Measurements from ENCODE around the gene PLCD1. TPM values are rescaled to one million over a fixed set of nuclear protein-coding genes. Genes with fewer than 3 reads are reported as not detected.

Gene PLCD1
- polyA plus RNA-seq, 6 donors from 2014 or later, result 1.9 to 4.1 (median 2.6) TPM; not detected in 1

- no peaks in the 10 kb centered on the region for H3K27me3 Mint-ChIP-seq
These were observed 29.6 kb downstream of the PLCD1 start for GRCh38 chr3:37999836-38000235.

GRCh38 chr3:37997791-37998370, 31.6 kb downstream of the PLCD1 start:
- ATAC-seq (ENCODE audit: low read depth in 2 of 2), result no peak
- Mint-ChIP-seq H3K27me3 (no peaks in the 10 kb centered on the region), H3K36me3 (peaks cover 8 to 10% of the 10 kb centered on the region in 2 donors), H3K4me3 (peak overlapping the region in 6 of 8 donors; percentile 77 to 90 (median 82)), H3K27ac (peak overlapping the region; percentile 28 to 98 (median 96)), H3K9me3 (peaks cover 0 to 2% (median 0%) of the 10 kb centered on the region in 7 donors), H3K4me1 (peaks cover 57 to 63% (median 61%) of the 10 kb centered on the region in 3 donors)
- no peak for DNase-seq

More at GRCh38 chr3:37999836-38000235, 29.6 kb downstream of the PLCD1 start:
- ATAC-seq (ENCODE audit: low read depth in 2 of 2) (no peak), DNase-seq (no peak)
- peak overlapping the region in 2 of 6 donors; percentile 44 to 95 for H3K27ac Mint-ChIP-seq
- peaks cover 48 to 63% (median 49%) of the 10 kb centered on the region in 3 donors for H3K4me1 Mint-ChIP-seq
- H3K4me3 Mint-ChIP-seq, result peak overlapping the region in 6 of 8 donors; percentile 48 to 81 (median 58)
- H3K36me3 Mint-ChIP-seq, result peaks cover 8 to 10% of the 10 kb centered on the region in 2 donors
- H3K9me3 Mint-ChIP-seq, result peaks cover 0 to 2% (median 0%) of the 10 kb centered on the region in 7 donors

- Mint-ChIP-seq H3K9me3 (peaks cover 0 to 2% (median 0%) of the 10 kb centered on the region in 7 donors), H3K27me3 (no peaks in the 10 kb centered on the region), H3K4me1 (peaks cover 56 to 63% (median 61%) of the 10 kb centered on the region in 3 donors), H3K4me3 (peak overlapping the region in 2 of 8 donors; percentile 2 to 34), H3K27ac (peak overlapping the region in 1 of 6 donors; percentile 81), H3K36me3 (peaks cover 8 to 10% of the 10 kb centered on the region in 2 donors)
- no peak for ATAC-seq (ENCODE audit: low read depth in 2 of 2)
- no peak for DNase-seq
These were observed 32.1 kb downstream of the PLCD1 start for GRCh38 chr3:37997342-37997741.

GRCh38 chr3:37996785-37997301, 32.6 kb downstream of the PLCD1 start:
- ATAC-seq (ENCODE audit: low read depth in 2 of 2) (peak; percentile 55 to 59), DNase-seq (peak; percentile 65)
- peaks cover 8 to 10% of the 10 kb centered on the region in 2 donors for H3K36me3 Mint-ChIP-seq
- H3K27ac Mint-ChIP-seq, result peak overlapping the region; percentile 18 to 92 (median 76)
- H3K4me3 Mint-ChIP-seq, result peak overlapping the region in 7 of 8 donors; percentile 38 to 92 (median 61)
- peaks cover 56 to 63% (median 61%) of the 10 kb centered on the region in 3 donors for H3K4me1 Mint-ChIP-seq
- H3K9me3 Mint-ChIP-seq, result peaks cover 0 to 2% (median 0%) of the 10 kb centered on the region in 7 donors
- no peaks in the 10 kb centered on the region for H3K27me3 Mint-ChIP-seq

- peaks cover 0 to 2% (median 0%) of the 10 kb centered on the region in 7 donors for H3K9me3 Mint-ChIP-seq
- H3K4me1 Mint-ChIP-seq, result peaks cover 56 to 63% (median 61%) of the 10 kb centered on the region in 3 donors
- DNase-seq, result no peak
These were observed 33.5 kb downstream of the PLCD1 start for GRCh38 chr3:37995652-37996641.

GRCh38 chr3:37994639-37994972, 34.8 kb downstream of the PLCD1 start:
- no peak for DNase-seq
- Mint-ChIP-seq H3K4me3 (peak overlapping the region; percentile 92 to 97 (median 96)), H3K9me3 (peaks cover 0 to 2% (median 0%) of the 10 kb centered on the region in 7 donors), H3K27me3 (peaks cover 0 to 6% (median 0%) of the 10 kb centered on the region in 3 donors), H3K27ac (peak overlapping the region; percentile 85 to 96 (median 94)), H3K4me1 (peaks cover 54 to 63% (median 57%) of the 10 kb centered on the region in 3 donors), H3K36me3 (peaks cover 8 to 10% of the 10 kb centered on the region in 2 donors)
- ATAC-seq (ENCODE audit: low read depth in 2 of 2), result no peak

More at GRCh38 chr3:37995652-37996641, 33.5 kb downstream of the PLCD1 start:
- Mint-ChIP-seq H3K27ac (peak overlapping the region in 2 of 6 donors; percentile 65 to 81), H3K4me3 (peak overlapping the region in 4 of 8 donors; percentile 92 to 97 (median 95)), H3K36me3 (peaks cover 8 to 10% of the 10 kb centered on the region in 2 donors), H3K27me3 (peaks cover 0 to 1% (median 0%) of the 10 kb centered on the region in 3 donors)
- ATAC-seq (ENCODE audit: low read depth in 2 of 2), result no peak

- ATAC-seq (ENCODE audit: low read depth in 2 of 2), result peak; percentile 44 to 51
- peaks cover 48 to 57% (median 52%) of the 10 kb centered on the region in 3 donors for H3K4me1 Mint-ChIP-seq
- H3K36me3 Mint-ChIP-seq, result peaks cover 8 to 10% of the 10 kb centered on the region in 2 donors
These were observed 35.4 kb downstream of the PLCD1 start for GRCh38 chr3:37993820-37994638.

GRCh38 chr3:37993460-37993819, 36.0 kb downstream of the PLCD1 start:
- H3K4me1 Mint-ChIP-seq, result peaks cover 43 to 54% (median 46%) of the 10 kb centered on the region in 3 donors
- peaks cover 0 to 2% (median 0%) of the 10 kb centered on the region in 7 donors for H3K9me3 Mint-ChIP-seq
- H3K36me3 Mint-ChIP-seq, result peaks cover 8 to 10% of the 10 kb centered on the region in 2 donors
- peak overlapping the region; percentile 85 to 96 (median 94) for H3K27ac Mint-ChIP-seq
- peaks cover 0 to 6% (median 0%) of the 10 kb centered on the region in 3 donors for H3K27me3 Mint-ChIP-seq
- peak overlapping the region; percentile 92 to 97 (median 96) for H3K4me3 Mint-ChIP-seq
- DNase-seq, result no peak
- peak in 1 of 2 donors; percentile 10 for ATAC-seq (ENCODE audit: low read depth in 2 of 2)

More at GRCh38 chr3:37993820-37994638, 35.4 kb downstream of the PLCD1 start:
- DNase-seq, result peak; percentile 62
- Mint-ChIP-seq H3K4me3 (peak overlapping the region; percentile 92 to 97 (median 96)), H3K27me3 (peaks cover 0 to 6% (median 0%) of the 10 kb centered on the region in 3 donors), H3K9me3 (peaks cover 0 to 2% (median 0%) of the 10 kb centered on the region in 7 donors), H3K27ac (peak overlapping the region; percentile 85 to 96 (median 94))

GRCh38 chr3:37993067-37993455, 36.4 kb downstream of the PLCD1 start:
- DNase-seq (no peak), ATAC-seq (ENCODE audit: low read depth in 2 of 2) (no peak)
- Mint-ChIP-seq H3K4me3 (peak overlapping the region; percentile 92 to 97 (median 96)), H3K36me3 (peaks cover 8 to 10% of the 10 kb centered on the region in 2 donors), H3K27me3 (peaks cover 0 to 6% (median 0%) of the 10 kb centered on the region in 3 donors), H3K4me1 (peaks cover 39 to 50% (median 42%) of the 10 kb centered on the region in 3 donors), H3K27ac (peak overlapping the region in 5 of 6 donors; percentile 42 to 96 (median 74)), H3K9me3 (peaks cover 0 to 2% (median 0%) of the 10 kb centered on the region in 7 donors)

- Mint-ChIP-seq H3K27ac (peak overlapping the region in 1 of 6 donors; percentile 74), H3K9me3 (peaks cover 0 to 2% (median 0%) of the 10 kb centered on the region in 7 donors), H3K36me3 (peaks cover 8 to 10% of the 10 kb centered on the region in 2 donors), H3K4me1 (peaks cover 38 to 46% (median 39%) of the 10 kb centered on the region in 3 donors), H3K27me3 (peaks cover 0 to 6% (median 0%) of the 10 kb centered on the region in 3 donors), H3K4me3 (peak overlapping the region; percentile 92 to 97 (median 96))
- DNase-seq (no peak), ATAC-seq (ENCODE audit: low read depth in 2 of 2) (no peak)
These were observed 37.0 kb downstream of the PLCD1 start for GRCh38 chr3:37992271-37993066.

GRCh38 chr3:37991823-37992222, 37.6 kb downstream of the PLCD1 start:
- Mint-ChIP-seq H3K36me3 (peaks cover 5 to 6% of the 10 kb centered on the region in 2 donors), H3K27ac (peak overlapping the region in 2 of 6 donors; percentile 23 to 37)
- no peak for DNase-seq

More at GRCh38 chr3:37991823-37992222, 37.6 kb downstream of the PLCD1 start:
- no peak for ATAC-seq (ENCODE audit: low read depth in 2 of 2)
- H3K4me3 Mint-ChIP-seq, result peak overlapping the region in 1 of 8 donors; percentile 92
- H3K9me3 Mint-ChIP-seq, result peaks cover 0 to 2% (median 0%) of the 10 kb centered on the region in 7 donors
- peaks cover 0 to 6% (median 0%) of the 10 kb centered on the region in 3 donors for H3K27me3 Mint-ChIP-seq
- H3K4me1 Mint-ChIP-seq, result peaks cover 35 to 40% (median 35%) of the 10 kb centered on the region in 3 donors
